NCI-H1930 (cell line): ENCODE results near the gene RBM34.
"Not testable (repeated sequence)": the region's sequence is repeated elsewhere in the genome, so short reads cannot be mapped to it uniquely, and the experiment has no call there.

Source experiments
- DNase-seq, 2 experiments: peaks; one replicate each; lab custom pipeline; 2025; lab: John Stamatoyannopoulos, UW

RBM34 gene, protein sequence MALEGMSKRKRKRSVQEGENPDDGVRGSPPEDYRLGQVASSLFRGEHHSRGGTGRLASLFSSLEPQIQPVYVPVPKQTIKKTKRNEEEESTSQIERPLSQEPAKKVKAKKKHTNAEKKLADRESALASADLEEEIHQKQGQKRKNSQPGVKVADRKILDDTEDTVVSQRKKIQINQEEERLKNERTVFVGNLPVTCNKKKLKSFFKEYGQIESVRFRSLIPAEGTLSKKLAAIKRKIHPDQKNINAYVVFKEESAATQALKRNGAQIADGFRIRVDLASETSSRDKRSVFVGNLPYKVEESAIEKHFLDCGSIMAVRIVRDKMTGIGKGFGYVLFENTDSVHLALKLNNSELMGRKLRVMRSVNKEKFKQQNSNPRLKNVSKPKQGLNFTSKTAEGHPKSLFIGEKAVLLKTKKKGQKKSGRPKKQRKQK

GRCh38 chr1:235160957-235161684 is at the start of gene RBM34:
Gene RBM34, minus strand, starts transcription at chr1:235161250. Its CDS starts 24 bp downstream, at chr1:235161226.
- DNase-seq, result peak; percentile 81 to 86

GRCh38 chr1:235207209-235207565 is 46.1 kb upstream of the RBM34 start:
- no peak for DNase-seq

- no peak for DNase-seq
Observed at GRCh38 chr1:235206533-235207208, 45.6 kb upstream of the RBM34 start.

GRCh38 chr1:235205687-235206086 is 44.6 kb upstream of the RBM34 start:
- DNase-seq, result no peak

GRCh38 chr1:235203428-235203827 is 42.4 kb upstream of the RBM34 start:
- DNase-seq, result no peak

- not testable (repeated sequence) for DNase-seq
Observed at GRCh38 chr1:235202447-235202846, 41.4 kb upstream of the RBM34 start.

DNA sequence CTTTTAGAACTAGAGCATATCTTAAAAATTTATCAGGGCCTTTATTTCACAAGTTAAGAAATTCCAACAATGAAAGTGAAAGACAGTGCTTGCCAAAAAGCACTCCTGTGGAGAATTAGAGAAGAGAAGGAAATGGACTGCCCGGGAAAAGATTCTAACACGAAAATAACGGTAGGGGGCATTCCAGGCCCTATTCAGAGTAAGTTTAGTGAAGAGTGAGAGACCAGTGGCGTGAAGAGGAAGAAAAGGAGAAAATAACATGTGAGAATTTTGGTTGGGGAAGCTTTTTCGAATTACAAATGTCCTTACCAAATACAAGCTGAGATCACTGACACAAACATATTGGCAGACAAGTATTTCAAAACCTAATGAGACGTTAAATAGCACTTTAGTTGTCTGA is 38.4 kb upstream of the RBM34 start:
- no peak for DNase-seq

GRCh38 chr1:235190431-235190830 is 29.4 kb upstream of the RBM34 start:
- DNase-seq, result no peak

- no peak for DNase-seq
Observed at GRCh38 chr1:235187316-235187715, 26.3 kb upstream of the RBM34 start.

GRCh38 chr1:235181561-235182245 is 20.7 kb upstream of the RBM34 start:
- no peak for DNase-seq

DNA sequence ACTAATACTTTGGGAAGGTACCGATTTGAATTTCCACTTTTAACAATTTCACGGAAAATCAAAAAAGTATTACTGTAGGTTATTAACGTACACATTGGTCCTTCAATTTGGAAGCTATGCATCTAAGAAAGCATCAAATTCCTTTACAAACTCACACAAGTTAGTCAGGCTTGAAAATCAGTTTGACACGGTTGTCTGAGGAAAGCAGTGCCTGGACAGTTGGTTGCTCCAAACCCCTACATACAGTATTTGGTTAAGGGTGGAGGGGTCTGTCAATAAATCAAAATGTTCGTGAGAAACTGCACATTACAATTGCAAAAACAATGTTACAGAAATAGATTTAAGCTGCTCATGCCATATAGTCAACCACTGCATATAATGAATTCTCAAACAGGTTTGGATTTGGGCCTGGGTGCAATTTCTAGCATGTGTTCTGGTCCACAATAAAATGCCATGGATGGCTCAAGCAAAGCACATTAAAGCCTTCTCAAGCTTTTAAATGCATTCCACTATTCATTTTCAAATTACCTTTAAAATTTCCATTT is 19.9 kb upstream of the RBM34 start:
- DNase-seq, result no peak

- no peak for DNase-seq
Observed at GRCh38 chr1:235176486-235176885, 15.4 kb upstream of the RBM34 start.

DNA sequence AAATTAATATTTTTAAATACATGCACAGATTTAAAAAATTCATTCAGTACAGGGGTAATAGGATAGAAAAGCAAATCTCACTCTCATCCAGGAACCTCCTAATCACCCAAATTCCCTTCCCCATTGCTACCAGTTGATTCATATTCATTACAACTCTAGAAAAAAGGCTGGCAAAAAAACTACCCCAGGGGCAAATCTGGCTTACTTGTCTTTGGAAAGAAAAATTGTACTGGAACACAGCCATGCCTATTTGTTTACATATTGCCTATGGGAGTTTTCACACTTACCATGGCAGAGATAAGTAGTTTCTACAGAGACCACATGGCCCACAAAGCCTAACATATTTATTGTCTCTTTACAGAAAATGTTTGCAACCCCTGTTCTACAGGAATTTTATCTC is 8.9 kb upstream of the RBM34 start:
- no peak for DNase-seq

DNA sequence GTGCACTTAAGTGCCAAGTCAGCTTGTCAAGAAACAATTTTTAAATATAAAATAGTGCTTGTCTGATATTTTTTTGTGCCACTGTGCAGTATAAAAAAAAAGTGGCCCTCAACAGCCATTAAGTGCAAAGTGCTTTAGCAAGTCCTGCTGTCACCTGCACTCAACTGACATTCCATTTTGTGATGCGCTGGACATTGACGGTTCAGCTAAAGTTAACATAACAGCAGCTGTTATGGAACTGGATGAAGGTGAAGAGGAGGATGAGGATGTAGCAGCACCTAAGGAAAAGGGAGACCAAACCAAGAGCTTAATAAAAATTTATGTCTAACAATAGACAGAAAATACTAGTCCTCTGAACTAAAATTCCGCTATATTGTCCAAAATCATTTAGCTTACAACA is 7.3 kb upstream of the RBM34 start:
- DNase-seq, result no peak

- DNase-seq, result no peak
Observed at GRCh38 chr1:235161685-235162327, 756 bp upstream of the RBM34 start.

DNA sequence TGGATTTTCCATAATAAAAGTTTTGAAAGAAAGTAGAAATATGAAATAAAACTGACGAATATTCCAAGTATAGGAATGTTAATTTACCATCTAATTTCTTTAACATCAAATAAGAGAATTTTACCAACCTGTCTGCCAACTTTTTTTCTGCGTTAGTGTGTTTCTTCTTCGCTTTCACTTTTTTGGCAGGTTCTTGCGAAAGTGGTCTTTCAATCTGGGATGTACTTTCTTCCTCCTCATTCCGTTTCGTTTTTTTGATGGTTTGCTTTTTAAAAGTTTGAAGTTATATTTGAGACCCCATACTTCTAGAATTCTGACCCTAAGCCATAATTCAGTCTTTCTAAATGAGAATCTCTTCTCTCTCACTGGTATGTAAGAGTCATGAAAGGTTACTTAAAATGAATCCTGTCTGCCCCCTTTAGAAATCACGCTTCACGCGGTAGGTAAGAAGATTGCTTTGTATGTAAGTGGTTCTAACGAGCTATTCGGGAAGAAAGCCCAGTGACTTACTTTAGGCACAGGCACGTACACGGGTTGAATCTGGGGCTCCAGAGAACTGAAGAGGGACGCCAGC is 580 bp downstream of the RBM34 start:
- DNase-seq, result peak in 1 of 2 experiments; percentile 23

DNA sequence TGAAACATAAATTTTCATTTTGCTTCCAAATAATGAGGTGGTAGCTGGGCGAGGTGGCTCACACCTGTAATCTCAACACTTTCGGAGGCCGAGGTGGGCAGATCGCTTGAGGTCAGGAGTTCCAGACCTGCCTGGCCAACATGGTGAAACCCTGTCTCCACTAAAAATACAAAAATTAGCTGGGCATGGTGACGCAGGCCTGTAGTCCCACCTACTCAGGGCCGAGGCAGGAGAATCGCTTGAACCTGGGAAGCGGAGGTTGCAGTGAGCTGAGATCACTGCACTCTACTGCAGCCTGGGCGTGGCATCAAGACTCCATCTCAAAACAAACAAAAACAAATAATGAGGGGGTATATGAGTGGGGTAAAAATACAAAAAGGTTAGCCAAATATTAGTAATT is 1.1 kb downstream of the RBM34 start:
- DNase-seq, result not testable (repeated sequence)

DNA sequence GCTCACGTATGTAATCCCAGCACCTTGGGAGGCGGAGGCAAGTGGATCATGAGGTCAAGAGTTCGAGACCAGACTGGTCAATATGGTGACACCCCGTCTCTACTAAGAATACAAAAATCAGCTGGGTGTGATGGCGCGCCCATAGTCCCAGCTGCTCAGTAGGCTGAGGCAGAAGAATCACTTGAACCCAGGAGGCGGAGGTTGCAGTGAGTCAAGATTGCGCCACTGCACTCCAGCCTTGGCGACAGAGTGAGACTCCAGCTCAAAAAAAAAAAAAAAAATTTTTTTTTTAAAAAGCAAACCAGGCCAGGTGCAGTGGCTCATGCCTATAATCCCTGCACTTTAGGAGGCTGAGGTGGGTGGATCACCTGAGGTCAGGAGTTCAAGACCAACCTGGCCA is 1.8 kb downstream of the RBM34 start:
- not testable (repeated sequence) for DNase-seq

- no peak for DNase-seq
Observed at GRCh38 chr1:235158680-235159079, 2.4 kb downstream of the RBM34 start.

DNA sequence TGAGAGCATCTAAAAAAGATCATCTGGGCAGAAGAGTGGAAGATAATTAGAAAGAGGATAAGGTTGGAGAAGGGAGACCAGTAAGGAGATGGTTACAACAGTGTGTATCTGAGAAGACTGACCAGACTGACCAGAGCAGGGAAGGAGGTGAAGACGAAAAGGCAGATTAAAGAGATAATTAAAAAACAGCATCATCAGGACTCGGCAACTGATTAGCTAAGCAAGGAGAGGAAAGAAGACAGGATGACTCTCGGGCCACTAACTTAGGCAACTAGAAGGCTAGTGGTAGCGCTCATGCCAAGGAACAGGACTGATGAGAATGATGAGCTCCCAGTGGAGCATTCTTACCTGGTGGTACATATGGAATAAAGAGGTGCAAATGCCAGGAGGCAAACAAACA is 3.9 kb downstream of the RBM34 start:
- no peak for DNase-seq

DNA sequence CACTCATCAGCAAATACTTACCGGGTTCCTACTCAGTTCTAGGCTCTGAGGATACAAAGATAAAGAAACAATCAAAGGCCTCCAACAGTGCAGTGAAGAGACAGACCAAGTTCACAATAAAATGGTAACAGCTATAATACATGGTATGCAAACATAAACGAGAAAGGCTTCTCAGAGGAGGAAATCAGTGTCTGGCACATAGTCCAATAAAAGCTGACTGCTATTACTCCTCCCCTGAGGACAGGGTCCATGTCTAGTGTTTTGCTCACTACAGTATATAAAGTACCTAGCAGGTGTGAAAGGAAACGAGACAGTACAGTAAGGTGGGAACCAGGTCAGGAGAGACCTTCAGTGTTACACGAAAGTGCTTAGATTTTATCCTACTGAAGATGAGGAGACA is 4.3 kb downstream of the RBM34 start:
- no peak for DNase-seq
